ENCODE results near the gene CEL.
"Not testable (repeated sequence)": the region's sequence is repeated elsewhere in the genome, so short reads cannot be mapped to it uniquely, and the experiment has no call there.

The CEL gene

DNA sequence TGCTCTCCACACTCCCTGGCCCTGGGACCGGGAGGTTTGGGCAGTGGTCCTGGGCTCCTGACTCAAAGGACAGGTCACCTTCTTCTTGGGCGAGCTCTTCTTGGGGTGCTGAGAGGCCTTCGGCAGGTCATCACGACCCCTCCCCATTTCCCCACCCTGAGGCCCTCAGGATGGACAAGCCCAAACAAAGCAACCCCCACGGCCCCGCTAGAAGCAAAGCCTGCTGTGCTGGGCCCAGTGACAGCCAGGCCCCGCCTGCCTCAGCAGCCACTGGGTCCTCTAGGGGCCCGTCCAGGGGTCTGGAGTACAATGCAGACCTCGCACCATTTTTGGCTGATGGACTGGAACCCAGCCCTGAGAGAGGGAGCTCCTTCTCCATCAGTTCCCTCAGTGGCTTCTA, 21.9 kb downstream of the CEL start:
- not testable (repeated sequence) for DNase-seq (ENCODE audit: low read depth in 2 of 2)

DNA sequence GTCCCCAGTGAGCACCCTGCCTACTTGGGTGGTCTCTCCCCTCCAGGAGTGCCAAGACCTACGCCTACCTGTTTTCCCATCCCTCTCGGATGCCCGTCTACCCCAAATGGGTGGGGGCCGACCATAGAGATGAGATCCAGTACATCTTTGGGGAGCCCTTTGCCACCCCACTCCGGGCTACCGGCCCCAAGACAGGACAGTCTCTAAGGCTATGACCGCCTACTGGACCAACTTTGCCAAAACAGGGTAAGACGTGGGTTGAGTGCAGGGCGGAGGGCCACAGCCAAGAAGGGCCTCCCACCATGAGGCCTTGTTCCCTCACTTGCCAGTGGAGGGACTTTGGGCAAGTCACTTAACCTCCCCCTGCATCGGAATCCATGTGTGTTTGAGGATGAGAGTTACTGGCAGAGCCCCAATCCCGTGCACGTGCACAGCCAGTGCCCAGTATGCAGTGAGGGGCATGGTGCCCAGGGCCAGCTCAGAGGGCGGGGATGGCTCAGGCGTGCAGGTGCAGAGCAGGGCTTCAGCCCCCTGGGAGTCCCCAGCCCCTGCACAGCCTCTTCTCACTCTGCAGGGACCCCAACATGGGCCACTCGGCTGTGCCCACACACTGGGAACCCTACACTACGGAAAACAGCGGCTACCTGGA, 24.6 kb downstream of the CEL start:
- DNase-seq (ENCODE audit: low read depth in 2 of 2) = not testable (repeated sequence)

DNA sequence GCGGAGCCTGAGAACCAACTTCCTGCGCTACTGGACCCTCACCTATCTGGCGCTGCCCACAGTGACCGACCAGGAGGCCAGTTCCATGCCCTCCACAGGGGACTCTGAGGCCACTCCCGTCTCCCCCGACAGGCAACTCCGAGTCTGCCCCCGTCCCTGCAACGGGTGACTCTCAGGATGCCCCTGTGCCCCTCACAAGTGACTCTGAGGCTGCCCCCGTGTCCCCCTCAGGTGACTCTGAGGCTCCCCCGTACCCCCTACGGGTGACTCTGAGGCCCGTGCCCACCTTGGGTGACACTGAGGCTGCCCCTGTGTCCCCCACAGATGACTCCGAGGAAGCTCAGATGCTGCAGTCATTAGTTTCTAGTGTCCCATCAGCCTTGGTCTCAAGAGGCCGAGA, 25.1 kb downstream of the CEL start:
- no peak for DNase-seq (ENCODE audit: low read depth in 2 of 2)

DNA sequence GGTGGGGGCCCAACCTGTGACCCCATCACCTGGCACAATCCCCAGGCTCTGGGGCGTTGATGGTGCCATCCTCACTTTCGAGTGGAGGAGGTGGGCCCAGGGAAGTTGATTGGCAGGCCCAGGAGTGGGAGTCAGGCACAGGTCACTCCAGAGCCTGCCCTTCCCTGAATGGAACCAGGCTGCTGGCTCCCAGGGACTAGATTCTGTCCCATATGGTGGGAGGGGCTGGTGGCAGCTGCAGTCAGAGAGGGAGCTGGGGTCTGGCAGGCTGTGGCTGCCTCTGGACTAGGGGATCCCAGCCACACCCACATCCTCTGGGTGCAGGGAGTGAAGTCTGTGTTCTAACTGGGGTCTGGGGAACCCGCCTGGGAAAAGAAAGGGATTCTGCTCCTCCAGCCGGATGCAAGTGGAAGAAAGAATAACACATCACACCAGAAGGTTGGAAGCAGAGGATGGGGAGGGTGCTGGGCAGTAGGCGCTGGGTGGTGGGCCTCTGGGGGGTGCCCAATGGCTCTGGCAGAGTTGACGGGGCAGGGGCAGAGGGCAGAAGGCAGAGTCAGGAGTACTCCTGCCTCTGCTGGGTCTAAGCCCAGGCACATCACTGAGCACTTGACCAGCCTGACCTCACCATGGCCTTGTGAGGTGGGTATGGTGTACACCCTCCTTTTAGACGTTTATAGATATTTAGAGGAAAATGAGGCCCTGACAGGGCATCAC, 25.8 kb downstream of the CEL start:
- DNase-seq (ENCODE audit: low read depth in 2 of 2) = no peak

DNA sequence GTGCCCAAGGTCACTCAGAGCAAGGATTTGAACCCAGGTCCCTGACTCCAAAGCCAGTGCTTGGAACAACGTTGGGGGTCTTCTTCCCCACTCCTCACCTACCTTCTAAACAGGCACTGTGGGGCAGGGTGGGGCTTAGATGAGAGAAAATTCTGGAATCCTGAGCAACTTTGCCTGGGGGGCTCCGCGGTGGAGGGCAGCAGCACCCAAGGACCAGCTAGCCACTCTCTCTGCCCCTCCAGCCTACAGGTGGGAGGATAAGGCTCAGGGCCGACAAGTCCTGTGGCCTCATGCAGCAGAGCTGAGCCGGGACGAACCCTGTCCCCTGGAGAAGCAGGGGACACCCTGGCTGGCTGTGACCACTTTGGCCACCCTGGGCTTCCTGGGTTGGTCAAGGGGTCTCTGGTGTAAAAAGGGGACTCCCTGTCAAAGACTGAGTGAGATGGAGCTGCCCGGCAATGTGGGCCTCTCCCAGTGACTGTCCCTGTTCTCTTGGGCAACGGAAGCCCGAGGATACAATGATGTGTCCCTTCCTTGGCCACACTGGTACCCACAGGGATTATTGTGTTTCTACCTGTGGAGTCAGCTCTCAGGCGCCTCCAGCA, 26.5 kb downstream of the CEL start:
- no peak for DNase-seq (ENCODE audit: low read depth in 2 of 2)

DNA sequence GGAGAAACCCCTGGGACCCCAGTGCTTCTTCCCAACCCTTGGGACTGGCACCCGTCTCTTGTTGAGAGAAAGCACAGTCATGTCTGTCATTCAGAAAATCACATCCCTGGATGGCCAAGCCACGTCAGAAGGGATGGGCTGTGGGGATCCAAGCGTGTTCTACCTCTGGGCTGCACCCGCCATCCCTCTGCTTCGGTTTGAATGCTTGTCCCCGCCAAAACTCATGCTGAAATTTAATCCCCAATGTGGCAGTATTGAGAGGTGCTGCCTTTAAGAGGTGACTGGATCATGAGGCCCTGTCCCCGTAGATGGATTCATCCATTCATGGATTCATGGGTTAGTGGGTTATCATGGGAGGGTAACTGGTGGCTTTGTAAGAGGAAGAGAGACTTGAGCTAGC, 27.0 kb downstream of the CEL start:
- DNase-seq (ENCODE audit: low read depth in 2 of 2) = no peak

DNA sequence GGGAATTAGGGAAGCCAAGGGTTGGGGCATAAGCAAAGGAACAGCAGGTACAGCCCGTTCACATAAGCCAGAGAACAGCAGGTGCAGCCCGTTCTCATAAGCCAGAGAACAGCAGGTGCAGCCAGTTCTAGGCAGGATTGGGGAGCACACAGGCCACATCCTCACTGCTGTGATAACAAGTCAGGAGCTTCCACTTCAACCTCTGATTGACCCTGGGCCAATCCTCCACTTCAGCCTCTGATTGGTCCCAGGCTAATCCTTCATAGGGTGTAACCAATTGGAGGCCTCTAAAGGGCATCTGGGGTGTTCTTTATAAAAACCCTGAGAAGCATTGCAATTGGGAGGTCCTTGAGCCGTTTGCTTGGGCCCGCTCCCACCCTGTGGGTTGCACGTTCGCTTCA, 27.5 kb downstream of the CEL start:
- DNase-seq (ENCODE audit: low read depth in 2 of 2) = no peak

DNA sequence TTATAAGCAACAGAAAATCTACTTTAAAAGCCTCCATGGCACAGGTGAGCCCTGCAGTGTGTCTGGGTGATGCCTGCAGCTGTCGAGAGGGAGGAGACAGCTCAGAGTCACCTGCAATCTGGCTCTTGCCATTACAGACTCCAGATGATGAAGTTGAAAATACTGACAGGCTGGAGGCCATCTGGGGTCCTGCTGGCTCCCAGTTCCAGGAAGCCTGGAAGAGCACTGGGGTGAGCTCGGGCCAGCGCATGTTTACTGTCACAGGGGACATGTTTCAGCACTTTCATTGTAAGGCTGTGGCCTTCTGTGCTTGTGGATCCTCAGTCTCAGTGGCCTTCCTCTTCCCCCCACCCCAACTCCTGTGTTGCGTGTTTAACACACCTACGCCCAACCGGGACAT, 28.4 kb downstream of the CEL start:
- DNase-seq (ENCODE audit: low read depth in 2 of 2) = no peak

DNA sequence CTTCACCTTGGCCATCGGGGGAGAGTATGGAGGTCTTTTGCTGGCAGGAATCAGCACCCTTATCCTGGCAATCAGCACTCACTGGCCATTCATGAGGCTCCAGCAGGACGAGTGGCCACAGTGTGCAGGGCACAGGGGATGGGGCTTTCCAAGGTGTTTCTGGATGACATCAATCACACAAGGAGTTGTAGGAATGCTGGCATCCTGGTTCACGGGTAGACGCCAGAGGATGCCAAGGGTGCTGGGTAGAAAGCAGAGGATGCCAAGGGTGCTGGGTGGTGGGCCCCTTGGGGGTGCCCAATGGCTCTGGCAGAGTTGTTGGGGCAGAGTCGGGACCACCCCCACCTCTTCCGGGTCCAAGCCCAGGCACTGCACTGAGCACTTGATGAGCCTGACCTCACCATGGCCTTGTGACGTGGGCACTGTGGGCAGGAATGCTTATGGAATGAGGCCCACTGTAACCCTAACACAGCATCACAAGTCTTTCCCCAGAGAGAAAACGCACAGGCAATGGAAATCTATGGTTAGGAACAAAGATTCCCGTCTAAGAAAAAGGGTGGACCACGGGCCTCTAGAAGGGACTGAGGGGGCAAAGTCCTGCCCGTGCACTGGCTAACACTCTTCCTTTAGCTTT, 29.1 kb downstream of the CEL start:
- DNase-seq (ENCODE audit: low read depth in 2 of 2) = no peak

DNA sequence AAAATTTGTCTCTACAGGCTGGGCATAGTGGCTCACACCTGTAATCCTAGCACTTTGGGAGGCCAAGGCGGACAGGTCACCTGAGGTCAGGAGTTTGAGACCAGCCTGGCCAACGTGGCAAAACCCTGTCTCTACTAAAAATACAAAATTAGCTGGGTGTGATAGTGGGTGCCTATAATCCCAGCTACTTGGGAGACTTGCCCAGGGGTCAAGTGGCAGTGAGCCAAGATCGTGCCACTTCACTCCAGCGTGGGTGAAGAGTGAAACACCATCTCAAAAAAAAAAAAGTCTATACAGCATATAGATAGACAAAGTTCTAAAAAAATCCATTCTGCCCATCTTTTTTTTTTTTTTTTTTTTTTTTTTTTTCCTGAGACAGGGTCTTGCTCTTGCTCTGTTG, 32.6 kb downstream of the CEL start:
- DNase-seq (ENCODE audit: low read depth in 2 of 2) = not testable (repeated sequence)

DNA sequence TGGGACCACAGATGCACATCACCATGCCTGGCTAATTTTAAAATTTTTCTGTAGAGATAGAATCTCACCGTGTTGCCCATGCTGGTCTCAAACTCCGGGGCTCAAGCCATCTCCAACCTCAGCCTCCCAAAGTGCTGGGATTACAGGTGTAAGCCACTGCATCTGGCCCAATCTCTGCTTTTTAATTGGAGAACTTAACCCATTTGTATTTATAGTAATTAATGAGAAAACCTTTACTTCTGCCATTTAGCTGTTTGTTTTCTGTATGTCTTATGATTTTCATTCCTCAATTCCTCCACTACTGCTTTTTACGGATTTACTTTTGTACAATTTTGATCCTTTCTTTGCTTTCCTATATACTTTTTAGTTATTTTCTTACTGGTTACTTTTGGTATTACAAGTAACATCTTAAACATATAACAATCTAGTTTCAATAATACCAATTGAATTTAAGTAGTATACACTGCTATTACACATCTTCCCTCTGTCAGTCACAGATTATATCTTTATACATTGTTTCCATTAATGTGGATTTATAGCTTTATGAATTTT, 33.1 kb downstream of the CEL start:
- no peak for DNase-seq (ENCODE audit: low read depth in 2 of 2)

DNA sequence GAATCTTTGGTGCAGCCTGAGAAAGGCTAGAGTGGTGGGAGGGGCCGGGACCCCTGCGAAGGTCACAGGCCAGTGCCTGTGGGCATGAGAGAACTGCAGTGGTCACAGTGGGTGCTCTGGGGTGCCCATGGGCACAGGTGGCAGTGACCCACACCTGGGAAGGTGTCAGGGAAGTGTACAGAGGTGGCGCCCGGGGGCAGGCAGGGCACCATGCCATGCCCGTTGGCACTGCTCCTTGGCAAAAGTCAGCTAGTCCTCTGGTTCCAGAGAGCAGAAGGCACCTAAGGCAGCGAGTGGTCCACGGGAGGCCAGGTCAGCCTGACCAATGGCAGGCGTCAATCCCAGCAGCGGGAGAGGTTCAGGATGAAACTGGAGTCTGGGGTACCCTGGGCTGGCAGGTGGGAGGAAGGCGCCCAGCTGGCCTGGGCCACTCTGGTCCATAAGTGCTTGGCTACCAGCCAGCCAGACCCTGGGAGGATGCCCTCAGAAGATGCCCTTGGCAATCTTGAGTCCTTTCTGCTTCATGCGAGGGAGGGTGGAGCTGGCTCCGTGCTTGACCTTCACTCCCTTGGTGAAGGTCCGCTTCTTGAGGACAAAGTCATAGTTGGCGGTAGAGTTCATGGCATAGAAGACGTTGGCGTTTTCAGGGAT, 36.4 kb downstream of the CEL start:
- DNase-seq (ENCODE audit: low read depth in 2 of 2) = no peak

DNA sequence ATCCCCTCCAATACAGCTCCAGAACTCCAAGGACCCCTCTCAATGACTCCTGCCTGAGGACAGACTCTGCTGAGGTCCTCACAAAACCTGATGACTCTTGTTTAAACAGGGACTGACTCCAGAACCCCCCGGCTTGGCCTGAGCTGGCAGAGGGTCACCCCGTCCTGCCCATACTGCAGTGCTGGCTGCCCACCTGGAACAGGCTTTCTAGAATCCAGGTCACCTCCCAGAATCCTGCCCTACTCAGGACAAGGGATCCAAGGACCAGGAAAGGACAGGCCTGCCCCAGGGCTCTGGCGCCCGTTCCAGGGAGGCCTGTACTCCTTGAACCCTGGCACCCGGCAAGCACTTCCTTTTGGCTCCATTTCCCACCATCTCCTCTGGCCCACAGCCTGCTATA, 37.1 kb downstream of the CEL start:
- no peak for DNase-seq (ENCODE audit: low read depth in 2 of 2)

DNA sequence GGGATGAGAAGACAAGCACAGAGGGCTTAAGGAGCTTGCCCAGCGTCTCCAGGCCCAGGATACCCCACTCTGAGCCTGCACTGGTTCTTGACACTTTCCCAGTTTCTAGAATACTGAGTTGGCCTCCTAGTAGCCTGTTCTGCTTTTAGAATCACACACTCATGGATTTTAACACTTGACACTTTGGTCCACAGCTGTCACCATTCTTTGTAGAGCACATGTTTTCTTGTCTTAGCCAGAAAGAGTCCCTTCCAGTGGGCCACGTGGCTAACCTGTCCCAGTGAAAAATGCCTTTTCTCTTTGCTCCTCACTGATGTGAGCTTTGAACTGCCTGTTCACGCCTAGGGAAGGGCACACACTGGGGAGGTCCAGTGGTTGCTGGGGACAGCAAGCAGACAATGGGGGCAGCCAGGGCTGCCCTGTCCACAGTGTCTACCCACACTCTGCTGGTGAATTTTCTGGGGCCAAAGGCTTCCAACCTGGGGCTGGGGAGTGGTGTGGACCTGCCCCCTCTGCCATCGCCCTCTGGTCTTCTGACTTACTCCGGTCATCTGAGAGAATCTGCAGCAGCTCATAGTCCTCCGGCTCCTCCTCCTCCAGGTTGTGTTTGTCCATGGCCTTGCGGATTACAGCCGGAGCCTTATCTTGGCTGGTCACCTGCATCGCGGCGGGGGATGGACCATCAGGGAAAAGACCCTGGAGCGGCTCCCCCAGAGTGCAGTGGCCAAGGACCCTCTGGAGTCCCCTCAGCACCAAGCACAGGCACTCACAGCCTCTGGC, 38.1 kb downstream of the CEL start:
- DNase-seq (ENCODE audit: low read depth in 2 of 2) = no peak

DNA sequence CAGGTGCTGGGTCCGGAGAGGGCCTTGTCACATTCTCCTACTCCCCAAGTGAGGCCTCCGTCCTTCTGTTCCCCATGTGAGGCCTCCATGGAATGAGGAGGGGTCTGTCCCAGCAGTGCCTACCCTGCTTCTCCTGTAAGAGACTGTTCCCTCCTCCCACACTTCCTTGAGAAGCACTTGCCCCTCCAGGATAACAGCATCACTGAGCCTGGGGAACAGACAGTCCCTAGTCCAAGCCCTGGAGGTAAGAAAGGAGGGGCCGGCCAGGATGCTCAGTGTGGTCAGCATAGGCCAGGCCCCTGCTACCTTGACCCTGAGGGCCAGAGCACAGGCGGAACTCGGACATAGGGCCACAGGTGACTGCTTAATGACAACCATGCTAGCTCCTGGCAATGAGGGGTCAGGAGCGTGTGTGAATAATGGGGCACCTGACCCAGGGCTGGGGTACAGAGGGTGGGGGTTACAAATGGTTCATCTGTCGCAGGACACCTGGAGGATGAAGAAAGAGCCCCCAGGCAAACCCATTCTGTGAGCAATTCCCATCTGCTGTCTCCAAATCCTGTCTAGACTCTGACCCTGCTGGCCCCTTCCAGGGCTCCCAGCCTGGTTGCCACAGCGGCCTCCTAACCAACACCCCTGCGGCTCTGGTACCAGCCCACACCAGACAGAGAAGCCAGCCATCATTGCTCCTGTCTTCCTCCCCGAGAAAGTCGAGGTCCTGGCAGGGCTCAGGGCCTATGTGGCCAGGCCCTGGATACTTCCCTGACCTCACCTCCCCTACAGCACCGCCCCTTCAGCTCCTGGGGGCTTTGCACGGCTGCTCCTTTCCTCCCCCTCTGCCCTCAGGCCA, 39.0 kb downstream of the CEL start:
- no peak for DNase-seq (ENCODE audit: low read depth in 2 of 2)

DNA sequence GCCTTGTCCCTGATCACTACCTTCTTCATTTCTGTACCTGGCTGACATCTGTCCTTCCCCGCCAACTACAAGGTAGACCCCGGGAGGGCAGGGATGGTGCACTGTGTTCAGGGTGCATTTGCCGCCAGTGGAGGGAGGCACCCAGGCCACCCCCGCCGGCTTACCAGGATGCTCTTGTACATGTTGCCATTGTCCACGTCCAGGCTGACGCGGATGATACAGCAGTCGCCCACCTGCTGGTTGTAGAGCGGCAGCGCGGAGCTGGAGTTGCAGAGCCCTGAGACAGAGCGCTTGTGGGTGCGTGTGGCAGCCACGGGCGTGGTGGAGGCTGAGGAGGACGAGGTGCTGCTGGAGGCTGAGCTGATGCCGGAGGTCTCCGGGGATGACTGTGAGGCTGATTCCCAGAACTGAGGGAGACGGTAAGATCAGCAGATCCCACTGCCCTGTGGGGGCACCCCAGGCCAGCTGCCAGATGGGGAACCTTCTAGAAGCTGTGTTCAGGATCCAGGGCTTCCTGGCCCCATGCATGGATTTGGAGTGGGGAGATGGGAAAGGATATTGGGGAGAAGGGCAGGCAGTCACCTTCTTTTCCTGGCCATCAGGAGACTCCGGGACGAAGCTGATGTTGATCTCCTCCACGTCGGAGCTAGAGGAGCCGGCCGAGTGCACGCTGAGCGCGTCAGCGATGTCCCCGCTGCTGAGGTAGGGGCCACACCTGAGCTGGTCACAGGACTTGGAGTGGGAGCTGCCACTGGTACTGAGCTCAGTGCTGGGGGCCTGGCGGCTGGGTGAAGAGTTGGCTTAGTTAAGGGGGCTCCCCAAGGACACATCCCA, 39.8 kb downstream of the CEL start:
- DNase-seq (ENCODE audit: low read depth in 2 of 2) = no peak

DNA sequence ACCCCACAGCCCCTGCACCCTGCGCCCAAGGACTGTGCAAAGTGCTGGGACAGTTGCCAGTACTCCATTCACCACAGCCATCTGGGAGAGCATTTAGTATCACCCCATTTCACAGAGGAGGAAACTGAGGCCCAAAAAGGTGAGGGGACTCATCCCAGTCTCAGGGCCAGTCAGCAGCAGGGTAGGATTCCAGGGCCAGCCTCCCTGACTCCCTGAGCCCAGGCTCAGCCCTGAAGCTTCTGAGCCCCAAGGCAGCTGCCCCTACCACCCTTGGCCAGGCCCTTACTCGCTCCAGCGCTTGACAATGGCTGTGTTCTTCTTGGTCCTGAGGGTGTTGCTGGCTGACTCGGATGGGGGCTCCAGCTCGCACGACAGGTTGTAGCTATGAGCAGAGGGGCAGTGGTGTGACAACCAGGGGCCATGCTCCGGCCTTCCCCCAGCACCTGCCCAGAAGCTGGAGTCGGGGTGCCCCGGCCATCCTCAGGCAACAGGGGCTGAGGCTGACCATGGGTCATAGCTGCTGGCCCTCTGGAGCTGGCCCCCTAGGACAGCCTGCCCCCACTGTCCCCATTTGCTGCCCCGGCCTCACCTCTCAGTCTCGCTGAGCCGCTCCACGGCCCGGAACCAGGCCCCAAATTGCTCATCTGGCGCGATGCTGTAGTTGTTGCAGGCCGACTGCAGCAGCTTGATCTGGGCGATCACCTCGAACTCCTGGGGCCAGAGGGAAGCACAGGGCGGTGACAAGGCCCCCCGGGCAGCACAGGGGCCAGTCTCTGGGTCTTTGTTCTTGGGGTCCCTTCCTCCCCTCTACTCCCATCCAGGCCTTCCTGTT, 40.6 kb downstream of the CEL start:
- no peak for DNase-seq (ENCODE audit: low read depth in 2 of 2)

DNA sequence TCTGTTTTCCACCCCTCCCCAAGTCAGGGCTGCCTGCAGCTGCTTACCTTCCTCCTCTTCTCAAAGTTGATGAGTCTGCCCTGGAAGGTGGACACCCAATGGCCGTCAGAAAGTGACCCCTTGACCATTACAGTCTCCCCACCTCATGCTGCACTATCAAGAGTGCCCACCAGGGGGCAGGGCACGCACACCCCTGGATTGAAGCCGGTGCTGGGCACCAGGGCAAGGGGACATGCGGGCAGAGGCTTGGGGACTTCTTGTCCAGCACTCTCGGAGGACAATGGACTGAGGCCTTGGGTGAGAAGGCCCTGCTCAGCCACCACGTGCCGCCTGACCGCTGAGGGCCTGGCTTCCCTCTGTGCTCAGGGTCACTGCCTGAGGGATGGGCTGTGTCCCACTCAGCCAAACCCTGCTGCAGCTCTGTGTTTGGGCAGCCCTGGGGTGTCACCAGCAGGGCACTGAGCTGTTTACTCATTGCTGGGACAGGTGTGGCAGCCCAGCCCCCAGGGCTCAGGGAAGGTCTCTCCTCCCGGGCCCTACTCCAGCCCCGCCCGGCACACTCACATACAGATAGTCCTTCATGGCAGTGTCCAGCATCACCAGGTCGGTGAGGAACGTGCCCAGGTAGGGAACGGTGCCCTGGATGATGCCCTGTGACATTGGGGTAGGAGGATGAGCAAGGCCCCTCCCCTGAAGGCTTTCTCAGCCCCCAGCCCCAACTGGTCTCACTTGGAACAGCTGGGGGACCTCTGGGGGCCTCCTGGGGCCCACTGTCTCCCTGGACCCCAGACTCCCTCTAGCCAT, 41.6 kb downstream of the CEL start:
- no peak for DNase-seq (ENCODE audit: low read depth in 2 of 2)

Measured in stimulated activated CD8-positive, alpha-beta memory T cell treated with anti-CD3 and anti-CD28 coated beads, Interleukin-15, amount 100 ng/mL, for 4 hours (primary cell).